Measurements from ENCODE around the gene C9orf72. TPM values are rescaled to one million over a fixed set of nuclear protein-coding genes. Genes with fewer than 3 reads are reported as not detected.

The C9orf72 gene
- total and polyA plus RNA-seq, 2 of the 8 experiments (the other 6 are each of a cell fraction or from before 2014, with no cell fraction given): 7.2 to 17.5 TPM

- Histone ChIP-seq H2BK12ac (ENCODE audit: low read depth, low read length) (no peak overlapping the region), H4K5ac (ENCODE audit: insufficient read length, low read depth, low read length) (no peak overlapping the region), H3K4ac (replicated peaks; ENCODE audit: insufficient read length, low read depth, low read length) (no peak overlapping the region), H4K20me1 (replicated peaks in 1 of 2; ENCODE audit: control insufficient read depth in 1 of 2, insufficient read depth in 2 of 2, low read length in 2 of 2) (peaks cover 0 to 1% of the 10 kb centered on the region in 2 experiments), H3K27me3 (replicated peaks in 1 of 4; ENCODE audit: control insufficient read depth in 3 of 4, extremely low read depth in 1 of 4, insufficient read depth in 3 of 4, low read length in 3 of 4) (no peaks in the 10 kb centered on the region), H3K27ac (ENCODE audit: low read depth, low read length) (no peak overlapping the region), H3K9ac (replicated peaks in 1 of 4; ENCODE audit: extremely low read depth in 1 of 4, low read depth in 3 of 4, low read length in 3 of 4) (no peak overlapping the region), H3K23me2 (ENCODE audit: low read depth, low read length) (no peaks in the 10 kb centered on the region), H2BK20ac (ENCODE audit: low read length) (no peak overlapping the region), H2AFZ (ENCODE audit: low read length) (no peak overlapping the region), H2BK15ac (ENCODE audit: low read length) (no peak overlapping the region), H2BK5ac (ENCODE audit: low read depth, low read length) (no peak overlapping the region), H3K79me2 (ENCODE audit: control insufficient read depth in 1 of 2, insufficient read depth in 2 of 2, low read length in 2 of 2) (no peaks in the 10 kb centered on the region), H3K79me1 (ENCODE audit: low read depth, low read length) (no peaks in the 10 kb centered on the region), H3K18ac (ENCODE audit: extremely low read depth, low read length) (no peak overlapping the region), H2AK5ac (ENCODE audit: low read depth, low read length) (no peak overlapping the region), H3K4me2 (ENCODE audit: insufficient read depth in 1 of 2, low read depth in 2 of 2, low read length in 2 of 2) (no peak overlapping the region), H2BK120ac (replicated peaks; ENCODE audit: low read depth, low read length) (no peak overlapping the region), H3K14ac (ENCODE audit: insufficient read length) (no peak overlapping the region), H3K4me3 (ENCODE audit: extremely low read depth in 1 of 4, insufficient read depth in 2 of 4, low read depth in 3 of 4, low read length in 4 of 4) (no peak overlapping the region), H3K23ac (ENCODE audit: insufficient read length) (no peak overlapping the region), H3K36me3 (ENCODE audit: control insufficient read depth in 2 of 4, insufficient read depth in 4 of 4, low read length in 3 of 4) (peaks cover 0 to 45% (median 10%) of the 10 kb centered on the region in 4 experiments; a peak in 6 of 8 replicates), H3K4me1 (replicated peaks in 1 of 4; ENCODE audit: control insufficient read depth in 3 of 4, insufficient read depth in 4 of 4, low read length in 3 of 4) (peaks cover 0 to 4% (median 0%) of the 10 kb centered on the region in 4 experiments; a peak in 1 of 7 replicates), H3K56ac (replicated peaks; ENCODE audit: insufficient read length, low read depth, low read length) (no peak overlapping the region), H4K8ac (ENCODE audit: extremely low read depth, insufficient read depth, low read length) (no peak overlapping the region), H4K91ac (replicated peaks; ENCODE audit: insufficient read length, low read length) (no peak overlapping the region), H3K9me3 (ENCODE audit: insufficient read depth in 2 of 2, low read depth in 1 of 2, low read length in 1 of 2) (no peaks in the 10 kb centered on the region)
- DNase-seq (ENCODE audit: low read depth in 1 of 2, low spot score in 2 of 2) (no peak), FAIRE-seq (no peak)
- WGBS, 2 experiments (ENCODE audit: extremely low coverage in 1 of 2, insufficient coverage in 1 of 2, insufficient read length in 1 of 2, insufficient replicate concordance in 2 of 2, low coverage in 1 of 2, low lambda C conversion rate in 2 of 2, missing lambda C conversion rate in 1 of 2): 83% methylated on average over 3 of the region's 3 CpGs; no CpG with 5 or more reads in 1 of the 2 experiments
- no peak for TF ChIP-seq TAF1 (IDR thresholded peaks at IDR 0.05; ENCODE audit: low read depth, low read length)
- no peak for TF ChIP-seq ATF2 (IDR thresholded peaks at IDR 0.05; ENCODE audit: low read length)
- no peak for TF ChIP-seq CTCF (IDR thresholded peaks at IDR 0.05; ENCODE audit: control extremely low read depth in 1 of 3, insufficient read depth in 1 of 3, low read depth in 1 of 3, low read length in 3 of 3)
- no peak for TF ChIP-seq BCL11A (IDR thresholded peaks at IDR 0.05; ENCODE audit: low read depth in 2 of 2, low read length in 2 of 2)
- TF ChIP-seq HDAC2 (IDR thresholded peaks at IDR 0.05; ENCODE audit: borderline replicate concordance in 1 of 2, low read depth in 2 of 2, low read length in 2 of 2): no peak
- no peak for TF ChIP-seq SUZ12 (IDR thresholded peaks at IDR 0.05; ENCODE audit: low read length)
- ChIA-PET POLR2A (ENCODE audit: partially characterized antibody) (interaction anchor here (0.7 to 1.7 kb wide), 2 partner anchors 9 to 18 kb away, joined by 3 to 5 read pairs; no protein-coding TSS in a partner anchor), CTCF (ENCODE audit: partially characterized antibody) (interaction anchor here (0.6 to 5.3 kb wide), 10 partner anchors 9 to 319 kb away, joined by 3 to 63 read pairs (median 5); partner anchors contain the start of gene MOB3B)
Observed at GRCh38 chr9:27545471-27545870, 27.8 kb downstream of the C9orf72 start.
